HepG2 (cell line): ENCODE data around the gene CXXC5. TPM values are rescaled to one million over a fixed set of nuclear protein-coding genes. Genes with fewer than 3 reads are reported as not detected.

Experiments used
- BORCS8-MEF2B ChIP-seq: sonication (generic); formaldehyde crosslinking; IDR thresholded peaks from 2 replicates; pipeline ENCODE4 v1.8.0; 2022; ENCODE audit warnings: mild to moderate bottlenecking, missing genetic modification reagents
- DMAP1 ChIP-seq: IDR thresholded peaks from 2 replicates; pipeline ENCODE4 v1.6.1; 2016
- HNF4A ChIP-seq: sonication (generic); formaldehyde crosslinking; IDR thresholded peaks from 2 replicates; pipeline ENCODE4 v1.4.0; 2020; ENCODE audit warnings: missing genetic modification reagents
- KDM5A ChIP-seq: fragments of 200-600 bp; sonication (generic); IDR thresholded peaks from 2 replicates; pipeline ENCODE4 v1.7.0; 2018; ENCODE audit warnings: antibody characterized with exemption, mild to moderate bottlenecking, low read length, borderline replicate concordance
- ONECUT2 ChIP-seq: sonication (generic); formaldehyde crosslinking; IDR thresholded peaks from 2 replicates; pipeline ENCODE4 v1.4.0; 2020; ENCODE audit warnings: missing genetic modification reagents
- RFXAP ChIP-seq: sonication (generic); formaldehyde crosslinking; IDR thresholded peaks from 2 replicates; pipeline ENCODE4 v1.4.0; 2020; ENCODE audit warnings: missing genetic modification reagents, borderline replicate concordance
- SPEN ChIP-seq: sonication (generic); formaldehyde crosslinking; IDR thresholded peaks from 2 replicates; pipeline ENCODE4 v1.5.1; 2020; ENCODE audit warnings: low read depth, mild to moderate bottlenecking, missing genetic modification reagents
- STAT6 ChIP-seq: sonication (generic); formaldehyde crosslinking; IDR thresholded peaks from 2 replicates; pipeline ENCODE4 v1.4.0; 2020; ENCODE audit warnings: missing genetic modification reagents, mild to moderate bottlenecking, borderline replicate concordance
- TCF12 ChIP-seq, 2 experiments: fragments of 450-650 bp in 1 of 2; sonication (generic) in 1 of 2; formaldehyde crosslinking in 1 of 2; IDR thresholded peaks; 2 replicates each; pipeline versions ENCODE4 v1.6.1 to v1.8.0; 2017 to 2022; ENCODE audit warnings: antibody characterized with exemption in 1 of 2, mild to moderate bottlenecking in 1 of 2, missing genetic modification reagents in 1 of 2, moderate library complexity in 1 of 2
- TERF1 ChIP-seq: sonication (generic); formaldehyde crosslinking; IDR thresholded peaks from 2 replicates; pipeline ENCODE4 v1.8.0; 2022; ENCODE audit warnings: mild to moderate bottlenecking, missing genetic modification reagents, moderate library complexity
- ZNF17 ChIP-seq: sonication (generic); formaldehyde crosslinking; IDR thresholded peaks from 2 replicates; pipeline ENCODE4 v1.5.0; 2020; ENCODE audit warnings: mild to moderate bottlenecking, missing genetic modification reagents
- ZNF253 ChIP-seq: sonication (generic); formaldehyde crosslinking; IDR thresholded peaks from 2 replicates; pipeline ENCODE4 v1.8.0; 2022; ENCODE audit warnings: mild to moderate bottlenecking, missing genetic modification reagents, borderline replicate concordance
- ZNF574 ChIP-seq: sonication (generic); formaldehyde crosslinking; IDR thresholded peaks from 2 replicates; pipeline ENCODE4 v1.4.0; 2020; ENCODE audit warnings: missing genetic modification reagents
- ZNF687 ChIP-seq: sonication (generic); formaldehyde crosslinking; IDR thresholded peaks from 2 replicates; pipeline ENCODE4 v1.5.1; 2020; ENCODE audit warnings: mild to moderate bottlenecking, missing genetic modification reagents, moderate library complexity
- polyA plus RNA-seq, 8 experiments: library from polyadenylated mRNA; depleted of rRNA in 3 of 8; stranded (reverse) in 7 of 8; unstranded in 1 of 8; fragments of >200 nt; fragmentation: Illumina TruSeq in 4 of 8; extraction: Trizol in 4 of 8; gene quantifications; 2 replicates each; pipeline versions ENCODE4 v1.2.1 to v1.2.3, GENCODE V29; 2011 to 2016; ENCODE audit warnings: low read depth in 4 of 8, missing spikeins in 1 of 8, mixed read lengths in 1 of 8; ENCODE audit not compliant: insufficient read depth in 1 of 8
- total RNA-seq, 5 experiments: library from RNA; depleted of rRNA; stranded (reverse); fragments of >200 nt; fragmentation: Illumina TruSeq; extraction: Trizol; gene quantifications; 2 replicates each; pipeline ENCODE4 v1.2.3, GENCODE V29; 2016; ENCODE audit warnings: low read depth in 1 of 5

The CXXC5 gene
- total and polyA plus RNA-seq, 2 of the 13 experiments (the other 11 are each of a cell fraction or from before 2014, with no cell fraction given): 32.3 to 33.0 TPM

GRCh38 chr5:139637438-139638089 lies 10.6 kb upstream of the CXXC5 start (continued):
- TF ChIP-seq TERF1 (CRISPR knock-in tag): no peak
- TF ChIP-seq ZNF17 (CRISPR knock-in tag): no peak
- TF ChIP-seq STAT6 (CRISPR knock-in tag): peak; percentile 58; the same call in 1 of the 2 replicates
- TF ChIP-seq TCF12 (IDR thresholded peaks at IDR 0.05): no peak
- TF ChIP-seq TCF12 (CRISPR knock-in tag; IDR thresholded peaks at IDR 0.05): no peak
- no peak for TF ChIP-seq KDM5A
- peak; percentile 53; the same call in 1 of the 2 replicates for TF ChIP-seq SPEN (CRISPR knock-in tag)
- peak; percentile 97 for TF ChIP-seq ONECUT2 (CRISPR knock-in tag)
- peak; percentile 82 for TF ChIP-seq ZNF687 (CRISPR knock-in tag)
- TF ChIP-seq ZNF574: peak; percentile 80
- 0 out of 2 replicates have a peak, but pooled peaks have one; percentile 67 for TF ChIP-seq RFXAP (CRISPR knock-in tag)
- no peak for TF ChIP-seq ZNF253
- TF ChIP-seq DMAP1: peak; percentile 34
- TF ChIP-seq BORCS8-MEF2B: peak; percentile 90
- peak; percentile 50; the same call in 1 of the 2 replicates for TF ChIP-seq HNF4A
